ENCODE results near the gene MT1F.
"Not testable (repeated sequence)": the region's sequence is repeated elsewhere in the genome, so short reads cannot be mapped to it uniquely, and the experiment has no call there.

Gene MT1F

DNA sequence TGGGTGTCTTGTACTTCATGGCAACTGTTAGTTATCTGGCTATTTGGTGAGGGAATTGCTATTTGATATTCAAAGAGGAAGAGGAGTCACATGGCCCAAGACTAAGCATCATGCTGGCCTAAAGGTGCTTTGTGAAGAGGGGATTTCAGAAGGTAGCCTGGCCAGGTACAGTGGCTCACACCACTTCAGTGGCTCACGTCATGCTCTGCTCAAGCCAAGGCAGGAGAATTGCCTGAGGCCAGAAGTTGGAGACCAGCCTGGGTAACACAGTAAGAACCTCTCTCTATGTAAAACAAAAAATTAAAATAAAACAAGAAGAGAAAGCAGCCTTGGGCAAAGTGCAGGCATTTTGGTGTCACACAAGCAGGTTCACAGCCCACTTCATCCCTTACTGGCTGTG, 12.4 kb upstream of the MT1F start:
- no peak for DNase-seq

DNA sequence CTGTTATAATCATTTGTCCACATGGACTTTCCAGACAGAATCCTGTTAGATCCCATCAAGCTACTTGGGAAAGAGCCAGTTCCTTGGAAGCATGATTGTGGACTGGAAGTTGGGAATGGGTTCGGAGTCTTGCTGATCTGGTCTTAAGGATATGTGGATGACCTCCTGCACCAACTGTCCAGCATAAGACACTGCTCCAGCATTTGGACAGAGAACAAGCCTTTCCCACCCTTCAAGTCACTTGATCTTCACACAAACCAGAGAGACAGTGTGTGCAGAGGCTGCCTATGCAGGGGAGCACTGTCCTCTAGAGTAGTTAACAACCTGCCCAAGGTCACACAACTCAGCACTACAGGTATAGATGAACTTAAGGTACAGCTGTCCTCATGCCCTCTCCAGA, 11.9 kb upstream of the MT1F start:
- no peak for DNase-seq

DNA sequence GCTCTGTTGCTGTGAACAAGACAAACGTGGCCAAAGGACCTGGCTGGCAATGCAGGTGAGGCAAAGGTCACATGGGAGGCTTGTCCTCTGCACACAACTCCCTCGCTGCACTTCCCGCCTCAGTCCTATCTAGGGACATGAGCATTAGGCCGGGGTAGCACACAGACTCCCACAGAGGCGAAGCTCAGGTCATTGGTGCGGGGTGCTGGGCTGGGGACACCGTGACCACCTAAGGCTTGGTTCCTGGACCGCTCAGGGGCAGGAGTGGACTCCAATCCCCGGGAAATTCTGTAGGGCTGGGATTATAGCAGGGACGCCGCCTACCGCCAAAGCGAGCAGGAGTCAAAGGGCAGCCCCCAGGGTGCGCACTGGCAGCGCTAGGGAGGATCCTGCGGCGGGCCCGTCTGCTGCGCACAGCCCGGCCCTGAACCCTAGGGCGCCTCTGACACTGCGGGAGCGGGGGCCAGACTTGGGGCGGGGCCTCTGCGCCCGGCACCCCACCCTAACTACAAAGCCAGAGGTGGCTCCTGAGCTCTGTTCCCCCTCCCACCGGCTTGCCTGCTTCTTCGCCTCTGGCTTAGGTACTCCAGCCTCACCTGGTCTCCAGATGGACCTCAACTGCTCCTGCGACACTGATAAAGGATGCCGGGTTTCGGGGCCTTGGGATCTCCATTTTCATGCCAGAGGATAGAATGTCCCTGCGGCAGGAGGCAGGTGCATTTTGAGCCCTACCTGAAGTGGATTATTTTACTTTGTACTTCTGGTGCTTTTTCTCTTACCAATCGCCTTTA, 9.9 kb upstream of the MT1F start:
- no peak for DNase-seq

DNA sequence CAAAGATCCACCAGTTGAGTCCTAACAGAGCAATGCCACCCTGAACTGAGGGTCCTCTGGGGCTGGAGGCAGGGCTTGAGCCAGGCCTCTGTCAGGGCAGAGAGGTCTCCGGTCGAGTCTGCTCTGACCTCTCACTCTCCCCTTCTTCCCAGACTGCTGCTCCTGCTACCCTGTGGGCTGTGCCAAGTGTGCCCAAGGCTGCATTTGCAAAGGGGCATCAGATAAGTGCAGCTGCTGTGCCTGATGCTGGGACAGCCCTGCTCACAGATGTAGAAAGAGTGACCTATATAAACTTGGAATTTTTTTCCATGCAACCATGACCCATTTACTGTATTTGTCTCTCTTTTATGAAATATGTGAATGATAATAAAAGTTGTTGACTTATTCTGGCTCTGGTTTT, 8.5 kb upstream of the MT1F start:
- DNase-seq, result no peak

DNA sequence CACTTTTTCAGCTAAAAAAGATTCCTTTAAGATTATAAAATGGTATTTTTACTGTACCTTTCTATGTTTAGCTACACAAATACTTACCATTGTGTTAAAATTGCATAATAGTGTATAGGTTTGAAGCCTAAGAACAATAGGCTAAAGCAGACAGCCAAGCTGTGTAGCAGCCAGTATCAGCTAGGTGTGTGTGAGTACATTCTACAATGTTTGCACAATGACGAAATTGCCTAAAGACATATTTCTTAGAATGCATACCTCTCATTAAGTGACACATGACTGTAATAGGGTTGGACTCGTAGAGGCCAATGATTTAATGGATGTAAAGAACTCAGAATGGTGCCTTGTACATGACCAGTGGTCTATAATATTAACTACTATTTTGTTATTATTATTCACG, 7.9 kb upstream of the MT1F start:
- DNase-seq, result no peak

DNA sequence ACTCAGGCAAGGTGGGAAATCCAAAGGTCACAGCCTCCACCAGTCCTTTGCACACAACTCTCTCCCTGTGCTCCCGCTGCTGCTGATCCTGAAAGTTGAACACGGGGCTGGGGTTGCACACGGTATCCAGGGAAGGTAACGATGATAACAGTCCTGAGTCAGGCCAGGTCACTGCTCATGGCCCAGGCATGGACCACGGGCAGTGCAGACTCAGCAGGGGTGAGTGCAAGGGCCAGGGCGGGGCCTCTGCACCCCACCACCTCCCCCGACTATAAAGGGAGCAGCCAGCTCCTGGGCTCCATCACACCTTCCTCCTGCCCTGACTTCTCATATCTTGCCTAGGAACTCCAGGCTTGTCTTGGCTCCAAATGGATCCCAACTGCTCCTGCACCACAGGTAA, 6.2 kb upstream of the MT1F start, which contains the start of gene MT1B:
MT1B (plus strand) TSS at position 301 of the 400 bp plus-strand sequence; CDS start at position 369, 68 bp downstream.
- DNase-seq, result no peak

DNA sequence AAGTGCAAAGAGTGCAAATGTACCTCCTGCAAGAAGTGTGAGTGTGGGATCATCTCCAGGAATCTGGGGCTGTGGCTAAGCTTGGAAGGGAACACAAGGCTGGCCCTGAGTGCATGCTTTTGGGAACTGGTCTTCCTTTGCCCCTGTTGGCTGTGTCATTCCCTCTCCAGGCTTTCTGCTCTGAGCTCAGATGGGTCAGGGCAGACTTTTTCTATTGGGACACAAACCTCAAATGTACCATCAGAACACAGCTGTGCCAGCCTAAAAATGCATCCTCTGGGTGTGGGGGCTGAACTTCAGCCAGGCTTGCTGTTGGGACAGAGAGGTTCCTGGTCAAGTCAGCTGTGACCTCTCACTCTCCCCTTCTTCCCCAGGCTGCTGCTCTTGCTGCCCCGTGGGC, 5.2 kb upstream of the MT1F start:
- DNase-seq, result no peak

DNA sequence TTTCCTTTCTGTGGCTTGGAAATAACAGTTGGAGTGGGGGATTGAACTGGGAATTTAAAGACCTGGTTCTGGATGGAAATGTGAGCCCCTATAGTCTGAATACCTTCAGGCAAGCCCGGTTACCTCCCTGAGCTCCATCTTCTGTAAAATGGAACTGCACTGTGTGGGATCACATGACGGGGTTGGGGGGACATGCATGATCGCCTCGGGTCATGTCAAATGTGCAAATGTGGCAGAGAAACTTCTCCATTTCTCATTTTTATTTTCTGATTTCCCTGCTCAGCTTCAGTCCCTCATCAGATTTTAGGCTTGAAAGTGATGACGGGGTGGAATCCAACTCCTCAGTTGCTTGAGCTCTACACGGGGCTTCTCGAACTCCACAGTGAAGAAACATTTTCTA, 4.5 kb upstream of the MT1F start:
- no peak for DNase-seq

DNA sequence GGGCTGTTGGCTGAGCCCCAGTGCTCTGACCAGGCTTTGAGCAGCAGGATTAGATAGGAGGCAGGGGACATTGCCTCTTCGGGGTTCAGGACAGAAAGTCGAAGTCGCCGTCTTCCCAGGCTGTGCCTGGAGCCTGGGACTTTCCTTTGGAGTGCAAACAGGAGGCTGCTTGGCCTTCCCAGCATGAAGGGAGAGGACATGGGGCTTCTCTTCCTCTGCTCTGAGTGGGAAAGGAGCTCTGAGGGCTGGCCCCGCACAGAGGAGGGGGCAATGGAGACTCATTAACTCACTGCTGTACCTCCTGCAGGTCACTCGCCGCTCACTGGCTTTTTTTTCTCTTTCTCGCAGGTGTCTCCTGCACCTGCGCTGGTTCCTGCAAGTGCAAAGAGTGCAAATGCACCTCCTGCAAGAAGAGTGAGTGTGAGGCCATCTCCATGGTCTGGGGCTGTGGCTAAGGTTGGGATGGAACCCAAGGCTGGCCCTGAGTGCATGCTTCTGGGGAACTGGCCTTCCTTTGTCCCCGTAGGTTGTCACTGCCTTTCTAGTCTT, 642 bp downstream of the MT1F start:
- no peak for DNase-seq

DNA sequence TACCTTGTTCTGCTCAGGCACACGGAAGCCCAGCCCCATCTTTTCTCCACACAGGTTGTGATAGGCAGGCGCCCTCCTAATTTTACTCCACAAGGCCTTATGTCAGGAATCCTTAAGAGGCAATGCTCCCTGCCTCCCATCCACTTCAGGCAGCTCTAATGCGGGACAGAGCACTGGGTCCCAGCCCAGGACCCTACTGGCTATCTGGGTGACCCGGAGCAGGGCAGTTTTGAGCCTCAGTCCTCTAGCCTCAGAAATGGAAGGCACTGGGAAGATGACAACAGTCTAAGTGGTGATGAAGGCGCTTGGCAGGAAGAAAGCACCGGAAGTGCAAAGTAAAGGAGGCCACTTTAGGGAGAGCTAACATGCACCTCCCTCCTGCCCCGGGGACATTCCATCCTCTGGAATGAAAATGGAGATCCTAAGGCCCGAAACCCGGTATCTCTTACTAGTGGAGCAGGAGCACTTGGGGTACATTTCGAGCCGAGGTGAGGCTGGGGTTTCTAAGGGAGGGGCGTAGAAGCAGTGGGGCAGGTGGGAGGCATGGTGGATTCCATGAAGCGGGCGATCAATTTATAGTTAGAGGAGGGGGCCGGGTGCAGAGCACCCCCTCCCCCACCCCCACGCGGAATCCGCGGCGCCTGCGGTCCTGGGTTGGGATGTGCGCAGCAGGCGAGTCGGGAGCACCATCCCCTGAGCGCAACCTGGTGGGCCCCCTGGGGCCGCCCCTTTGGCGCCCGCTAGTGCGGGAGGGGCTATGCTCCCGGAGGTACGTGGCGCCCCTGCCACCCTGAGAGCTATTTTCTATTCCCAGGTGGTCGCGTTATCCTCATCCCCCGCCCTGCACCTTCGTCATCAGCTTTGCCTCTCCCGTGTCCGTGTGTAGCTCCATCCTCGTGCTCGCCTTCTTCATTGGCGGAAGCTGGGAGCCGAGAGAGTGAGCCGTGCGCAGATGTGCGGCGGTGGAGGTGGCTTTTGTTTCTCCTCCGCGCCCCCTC, 4.9 kb downstream of the MT1F start:
- DNase-seq, result no peak

DNA sequence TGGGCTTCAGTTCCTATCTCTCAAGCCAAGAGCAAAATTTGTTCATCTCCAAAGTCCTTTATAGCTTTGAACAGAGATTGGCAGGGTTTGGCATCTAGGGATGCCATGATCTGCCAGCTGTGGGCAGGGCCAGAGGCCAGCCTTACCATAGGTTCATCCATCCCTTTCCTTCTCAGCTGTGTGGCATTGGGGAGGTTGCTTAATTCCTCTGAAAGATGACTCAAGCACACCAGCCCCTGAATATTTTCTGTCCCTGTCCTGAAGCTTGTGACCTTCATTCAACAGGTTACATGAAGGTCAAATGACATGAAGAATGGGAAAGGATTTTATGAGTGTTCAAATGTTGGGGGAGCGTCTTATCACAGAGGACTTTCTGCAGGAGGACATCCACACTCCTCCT, 6.7 kb downstream of the MT1F start:
- no peak for DNase-seq

DNA sequence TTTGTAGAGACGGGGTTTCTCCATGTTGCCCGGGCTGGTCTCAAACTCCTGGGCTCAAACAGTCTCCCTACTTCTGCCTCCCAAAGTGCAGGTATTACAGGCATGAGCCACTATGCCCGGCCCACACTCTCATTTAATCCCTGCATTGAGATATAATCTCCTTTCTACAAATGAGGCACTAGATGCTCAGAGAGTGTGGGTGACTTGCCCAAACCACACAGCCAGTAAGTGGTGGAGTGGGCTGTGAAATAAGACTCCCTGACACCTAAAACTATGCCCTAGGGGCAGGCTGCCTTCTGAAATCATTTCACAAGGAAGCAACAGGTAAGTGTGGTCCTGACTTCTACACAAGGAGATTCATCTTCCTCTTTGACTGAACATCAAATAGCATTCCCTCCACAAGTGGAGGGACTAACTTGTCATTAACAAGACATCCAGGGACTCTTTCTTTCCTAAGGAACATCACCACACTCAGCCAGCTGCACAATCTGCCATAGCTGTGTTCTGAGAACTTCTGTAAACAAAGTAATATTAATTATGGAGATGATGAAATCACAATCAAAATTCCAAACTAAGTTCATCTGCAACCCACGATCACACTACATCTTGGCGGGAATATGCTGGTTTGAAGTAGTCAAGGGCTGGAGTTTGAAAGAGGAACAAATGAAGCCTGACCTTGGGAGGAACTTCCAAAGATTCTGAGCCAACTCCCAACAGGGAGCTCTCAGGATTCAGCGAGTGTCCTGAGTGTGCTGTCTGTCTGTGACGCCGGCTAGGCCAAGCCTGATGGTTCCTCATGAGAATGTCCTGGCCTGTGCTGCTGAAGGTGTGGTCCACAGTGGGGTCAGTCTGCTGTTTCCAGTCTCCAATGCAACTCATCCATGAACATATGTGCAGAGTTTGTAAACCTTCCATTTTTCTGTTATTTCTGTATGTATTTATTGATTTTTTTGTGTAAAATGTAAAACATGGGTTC, 7.8 kb downstream of the MT1F start:
- not testable (repeated sequence) for DNase-seq

DNA sequence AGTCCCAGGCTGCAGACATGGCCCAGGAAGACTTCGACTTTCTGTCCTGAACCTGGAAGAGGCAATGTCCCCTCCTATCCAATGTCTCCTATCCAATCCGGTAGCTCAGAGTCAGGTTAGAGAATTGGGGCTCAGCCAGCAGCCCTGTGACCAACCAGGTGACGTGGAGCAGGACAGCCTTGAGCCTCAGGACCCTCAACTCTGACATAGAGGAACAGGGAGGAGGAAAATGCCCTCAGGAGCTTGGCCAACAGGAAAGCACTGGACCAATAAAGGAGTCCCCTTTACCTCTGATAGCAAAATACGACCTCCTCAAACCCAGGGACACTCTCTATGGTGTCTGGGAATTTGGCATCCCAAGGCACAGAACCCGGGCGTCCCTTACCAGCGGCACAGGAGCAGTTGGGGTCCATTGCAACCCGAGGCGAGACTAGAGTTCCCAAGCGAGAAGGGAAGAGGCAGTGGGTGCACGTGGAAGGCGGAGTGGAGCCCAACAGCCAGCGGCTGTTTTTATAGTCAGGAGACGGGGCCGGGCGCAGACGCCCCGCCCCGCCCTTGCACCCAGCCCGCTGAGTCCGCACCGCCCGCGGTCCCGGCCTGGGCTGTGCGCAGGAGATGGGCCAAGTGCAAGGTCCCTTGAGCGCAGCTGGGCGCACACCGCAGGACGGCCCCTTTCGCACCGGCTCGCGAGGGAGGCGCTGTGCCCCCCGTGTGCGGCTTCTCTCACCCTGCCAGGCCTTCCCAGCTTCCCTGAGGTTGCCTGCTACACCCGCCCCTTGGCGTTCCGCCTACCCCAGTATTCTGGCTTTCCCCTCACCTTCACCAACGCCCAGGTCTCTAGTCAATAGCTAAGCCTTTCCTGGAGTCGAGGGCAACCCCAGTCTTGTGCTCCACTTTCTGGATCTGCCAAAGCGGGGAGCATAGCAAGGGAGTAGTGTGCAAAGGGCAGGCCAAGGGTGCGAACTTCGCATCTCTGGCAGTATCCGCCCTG, 10.1 kb downstream of the MT1F start, which contains the start of gene MT1G:
MT1G (minus strand) TSS at position 485 of the 991 bp plus-strand sequence; CDS start at position 413, 72 bp downstream.
- DNase-seq, result peak; percentile 23

DNA sequence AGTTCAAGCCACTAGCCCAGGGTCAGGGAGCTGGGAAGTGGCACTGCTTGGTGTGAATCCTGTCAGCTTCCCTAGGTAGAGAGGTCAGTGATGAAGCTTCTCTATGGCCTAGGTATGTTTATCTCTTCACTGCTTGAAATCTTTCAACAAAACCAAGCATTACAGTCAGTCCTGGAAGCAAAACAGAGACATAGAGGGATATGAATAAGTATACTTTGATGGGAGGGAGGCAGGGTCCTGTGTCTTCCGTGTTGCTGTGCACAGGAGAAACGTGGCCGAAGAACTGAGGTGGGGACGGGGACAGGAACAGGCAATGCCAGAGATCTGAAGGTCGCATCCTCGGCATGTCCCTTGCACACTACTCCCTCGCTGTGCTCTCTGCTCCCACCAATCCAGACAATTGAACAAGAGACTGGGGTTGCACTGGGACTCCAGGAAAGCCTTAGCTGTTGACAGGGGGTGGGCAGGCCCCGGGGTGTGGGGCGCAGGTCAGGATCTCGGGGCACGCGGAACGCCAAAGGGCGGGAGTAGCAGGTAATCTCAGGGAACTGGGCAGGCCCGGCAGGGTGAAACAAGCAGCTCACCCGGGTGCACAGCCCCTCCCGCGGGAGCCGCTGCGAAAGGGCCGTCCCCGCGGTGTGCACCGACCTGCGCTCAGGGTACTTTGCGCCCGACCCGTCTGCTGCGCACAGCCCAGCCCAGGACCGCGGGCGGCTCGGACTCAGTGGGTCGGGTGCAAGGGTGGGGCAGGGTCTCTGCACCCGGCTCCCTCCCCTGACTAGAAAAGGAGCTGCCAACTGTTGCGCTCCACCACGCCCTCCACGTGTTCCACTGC, 11.5 kb downstream of the MT1F start, which contains the start of gene MT1H:
MT1H (plus strand) TSS at position 810 of the 835 bp plus-strand sequence. CDS start 71 bp downstream, outside the sequence.
- no peak for DNase-seq

DNA sequence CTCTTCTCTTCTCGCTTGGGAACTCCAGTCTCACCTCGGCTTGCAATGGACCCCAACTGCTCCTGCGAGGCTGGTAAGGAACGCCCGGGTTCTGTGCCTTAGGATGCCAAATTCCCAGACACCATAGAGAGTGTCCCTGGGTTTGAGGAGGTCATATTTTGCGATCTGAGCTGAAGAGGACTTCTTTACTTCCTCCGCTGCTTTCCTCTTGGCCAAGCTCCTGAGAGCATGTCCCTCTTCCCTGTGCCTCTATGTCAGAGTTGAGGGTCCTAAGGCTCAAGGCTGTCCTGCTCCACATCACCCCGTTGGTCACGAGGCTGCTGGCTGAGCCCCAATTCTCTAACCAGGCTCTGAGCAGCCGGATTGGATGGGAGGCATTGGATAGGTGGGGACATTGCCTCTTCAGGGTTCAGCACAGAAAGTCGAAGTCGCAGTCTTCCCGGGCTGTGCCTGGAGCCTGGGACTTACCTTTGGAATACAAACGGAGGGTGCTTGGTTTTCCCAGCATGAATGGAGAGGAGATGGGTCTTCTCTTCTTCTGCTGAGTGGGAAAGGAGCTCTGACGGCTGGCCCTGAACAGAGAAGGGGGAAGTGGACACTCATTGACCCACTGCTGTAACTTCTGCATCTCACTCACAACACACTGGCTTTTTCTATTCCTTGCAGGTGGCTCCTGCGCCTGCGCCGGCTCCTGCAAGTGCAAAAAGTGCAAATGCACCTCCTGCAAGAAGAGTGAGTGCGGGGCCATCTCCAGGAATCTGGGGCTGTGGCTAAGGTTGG, 12.3 kb downstream of the MT1F start:
- DNase-seq, result no peak

DNA sequence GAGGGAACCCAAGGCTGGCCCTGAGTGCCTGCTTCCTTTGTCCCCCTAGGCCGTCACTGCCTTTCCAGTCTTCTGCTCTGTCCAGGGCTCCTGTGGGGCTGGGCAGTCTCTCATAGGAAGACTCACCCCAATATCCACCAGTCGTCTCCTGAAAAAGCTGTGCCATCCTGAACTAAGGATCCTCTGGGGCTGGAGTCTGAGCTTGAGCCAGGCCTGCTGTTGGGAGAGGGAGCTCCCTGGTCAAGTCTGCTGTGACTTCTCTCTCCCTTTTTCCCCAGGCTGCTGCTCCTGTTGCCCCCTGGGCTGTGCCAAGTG, 12.8 kb downstream of the MT1F start:
- no peak for DNase-seq

DNA sequence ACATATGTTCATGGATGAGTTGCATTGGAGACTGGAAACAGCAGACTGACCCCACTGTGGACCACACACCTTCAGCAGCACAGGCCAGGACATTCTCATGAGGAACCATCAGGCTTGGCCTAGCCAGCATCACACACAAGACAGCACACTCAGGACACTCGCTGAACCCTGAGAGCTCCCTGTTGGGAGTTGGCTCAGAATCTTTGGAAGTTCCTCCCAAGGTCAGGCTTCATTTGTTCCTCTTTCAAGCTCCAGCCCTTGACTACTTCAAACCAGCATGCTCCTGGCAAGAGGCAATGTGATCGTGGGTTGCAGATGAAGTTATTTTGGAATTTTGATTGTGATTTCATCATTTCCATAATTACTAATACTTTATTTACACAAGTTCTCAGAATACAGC, 13.9 kb downstream of the MT1F start:
- DNase-seq, result not testable (repeated sequence)

DNA sequence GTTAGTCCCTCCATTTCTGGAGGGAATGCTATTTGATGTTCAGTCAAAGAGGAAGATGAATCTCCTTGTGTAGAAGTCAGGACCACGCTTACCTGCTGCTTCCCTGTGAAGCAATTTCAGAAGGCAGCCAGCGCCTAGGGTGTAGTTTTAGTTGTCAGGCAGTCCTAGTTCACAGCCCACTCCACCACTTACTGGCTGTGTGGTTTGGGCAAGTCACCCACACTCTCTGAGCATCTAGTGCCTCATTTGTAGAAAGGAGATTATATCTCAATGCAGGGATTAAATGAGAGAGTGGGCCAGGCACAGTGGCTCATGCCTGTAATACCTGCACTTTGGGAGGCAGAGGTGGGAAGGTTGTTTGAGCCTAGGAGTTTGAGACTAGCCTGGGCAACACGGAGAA, 14.4 kb downstream of the MT1F start:
- DNase-seq, result not testable (repeated sequence)

Measured in fibroblast of skin of back (primary cell).